Peyer's patch (tissue), 4 donors: ENCODE results near the gene PLXNA2.

Source experiments
- CTCF ChIP-seq, 6 experiments: fragments of 450-650 bp in 4 of 6; fragments of 200-600 bp in 2 of 6; sonication (generic) in 1 of 6; IDR thresholded peaks; one replicate each; pipeline ENCODE4 v1.5.1; 2017 to 2019; ENCODE audit warnings: antibody characterized with exemption in 6 of 6, mild to moderate bottlenecking in 3 of 6, moderate library complexity in 1 of 6
- POLR2A ChIP-seq, 2 donors: fragments of 450-650 bp; IDR thresholded peaks; one replicate each; pipeline ENCODE4 v1.5.1; 2017; ENCODE audit warnings: antibody characterized with exemption in 2 of 2, mild to moderate bottlenecking in 2 of 2, moderate library complexity in 2 of 2

- TF ChIP-seq CTCF (IDR thresholded peaks at IDR 0.05) (no peak), POLR2A (IDR thresholded peaks at IDR 0.05) (no peak)
Measured at GRCh38 chr1:207999274-207999915, 244.8 kb downstream of the PLXNA2 start.
